Measurements from ENCODE around the gene OR7G2.
"Not testable (repeated sequence)": the region's sequence is repeated elsewhere in the genome, so short reads cannot be mapped to it uniquely, and the experiment has no call there.

The OR7G2 gene

GRCh38 chr19:9060564-9061340 is 46.5 kb downstream of the OR7G2 start:
- TF ChIP-seq CTCF (conservative IDR thresholded peaks at IDR 0.05; ENCODE audit: low read depth, low read length) = no peak
- no peak overlapping the region for H3K4me3 ChIP-seq (ENCODE audit: low read length)
- no peak for DNase-seq (ENCODE audit: low read depth)

GRCh38 chr19:9058905-9059667 is 48.2 kb downstream of the OR7G2 start:
- no peak for TF ChIP-seq CTCF (conservative IDR thresholded peaks at IDR 0.05; ENCODE audit: low read depth, low read length)
- no peak overlapping the region for H3K4me3 ChIP-seq (ENCODE audit: low read length)
- DNase-seq (ENCODE audit: low read depth) = no peak

GRCh38 chr19:9057505-9058258 is 49.6 kb downstream of the OR7G2 start:
- TF ChIP-seq CTCF (conservative IDR thresholded peaks at IDR 0.05; ENCODE audit: low read depth, low read length) = no peak
- no peak overlapping the region for H3K4me3 ChIP-seq (ENCODE audit: low read length)
- no peak for DNase-seq (ENCODE audit: low read depth)

GRCh38 chr19:9056131-9056530 is 51.1 kb downstream of the OR7G2 start:
- DNase-seq (ENCODE audit: low read depth); H3K4me3 ChIP-seq (ENCODE audit: low read length): not testable (repeated sequence)

GRCh38 chr19:9054765-9055164 is 52.5 kb downstream of the OR7G2 start:
- H3K4me3 ChIP-seq (ENCODE audit: low read length) = no peak overlapping the region
- no peak for TF ChIP-seq CTCF (conservative IDR thresholded peaks at IDR 0.05; ENCODE audit: low read depth, low read length)
- DNase-seq (ENCODE audit: low read depth) = no peak

- H3K4me3 ChIP-seq (ENCODE audit: low read length) = no peak overlapping the region
- TF ChIP-seq CTCF (conservative IDR thresholded peaks at IDR 0.05; ENCODE audit: low read depth, low read length) = no peak
- no peak for DNase-seq (ENCODE audit: low read depth)
Measured at GRCh38 chr19:9054207-9054606, 53.1 kb downstream of the OR7G2 start.

- DNase-seq (ENCODE audit: low read depth); H3K4me3 ChIP-seq (ENCODE audit: low read length): not testable (repeated sequence)
Measured at GRCh38 chr19:9053674-9054073, 53.6 kb downstream of the OR7G2 start.
